Measurements from ENCODE around the gene SEMA3F.
A peak's percentile ranks its signal among the peaks of the same experiment; 100 is the strongest.

The SEMA3F gene

DNA sequence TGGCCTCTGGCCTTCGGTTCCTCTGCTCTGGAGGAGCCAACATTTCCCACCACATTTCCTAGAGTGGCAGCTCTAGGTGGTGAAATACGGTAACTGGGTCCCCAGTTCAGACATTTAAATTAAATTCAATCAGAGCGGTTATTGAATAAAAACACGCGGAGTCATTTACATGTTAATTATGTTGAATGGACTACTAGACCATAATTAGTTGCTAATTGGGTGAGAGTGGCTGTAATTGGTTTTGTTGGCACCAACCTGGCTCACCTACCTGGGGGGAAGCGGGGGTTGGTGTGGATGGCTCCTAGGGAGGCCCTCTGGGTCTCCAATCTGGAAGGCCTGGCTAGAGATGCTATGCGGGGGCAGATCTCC is 12.7 kb downstream of the SEMA3F start:
- no peak for DNase-seq (ENCODE audit: low read depth, low spot score)
- peak overlapping the region; percentile 94 for H3K27ac ChIP-seq

DNA sequence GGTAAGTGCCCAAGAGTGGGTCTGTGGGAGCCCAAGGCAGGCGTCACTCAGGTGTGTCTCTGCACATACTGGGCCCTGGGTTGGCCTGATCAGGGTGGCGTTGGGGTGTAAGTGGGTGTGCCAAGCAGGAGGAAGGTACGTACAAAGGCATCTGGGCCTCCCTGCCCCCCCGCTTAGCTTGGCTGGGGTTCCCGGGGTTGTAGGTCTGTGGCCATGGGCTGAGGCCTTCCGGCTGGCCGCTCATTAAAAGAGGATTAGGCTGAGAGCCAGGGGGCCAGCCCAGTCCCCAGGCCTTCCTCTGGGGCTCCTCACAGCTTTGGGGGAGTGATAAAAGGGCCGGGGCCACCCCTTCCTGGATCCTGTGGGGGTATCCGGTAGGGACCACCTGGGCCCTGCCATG is 13.3 kb downstream of the SEMA3F start:
- DNase-seq (ENCODE audit: low read depth, low spot score) = no peak
- H3K27ac ChIP-seq = peak overlapping the region; percentile 94

DNA sequence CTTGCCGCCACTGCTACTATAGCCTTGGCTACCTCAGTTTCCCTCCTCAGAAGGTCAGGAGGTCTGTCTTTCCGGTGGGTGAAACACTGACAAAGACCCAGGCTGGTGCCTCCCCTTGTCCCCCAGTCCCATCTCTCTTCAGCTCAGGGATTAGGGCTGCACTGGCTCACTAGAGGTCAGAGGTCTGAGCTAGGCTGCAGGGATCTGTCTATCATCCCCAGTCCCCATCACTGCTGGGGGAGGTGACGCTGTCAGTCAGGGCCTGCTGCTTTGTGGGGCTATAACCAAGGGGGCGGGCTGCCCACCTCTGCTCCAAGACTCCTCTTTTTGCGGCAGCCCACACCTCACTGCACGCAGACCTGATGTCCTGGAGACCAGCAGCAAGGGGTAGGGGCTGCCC is 13.7 kb downstream of the SEMA3F start:
- DNase-seq (ENCODE audit: low read depth, low spot score) = no peak
- peak overlapping the region; percentile 94 for H3K27ac ChIP-seq

DNA sequence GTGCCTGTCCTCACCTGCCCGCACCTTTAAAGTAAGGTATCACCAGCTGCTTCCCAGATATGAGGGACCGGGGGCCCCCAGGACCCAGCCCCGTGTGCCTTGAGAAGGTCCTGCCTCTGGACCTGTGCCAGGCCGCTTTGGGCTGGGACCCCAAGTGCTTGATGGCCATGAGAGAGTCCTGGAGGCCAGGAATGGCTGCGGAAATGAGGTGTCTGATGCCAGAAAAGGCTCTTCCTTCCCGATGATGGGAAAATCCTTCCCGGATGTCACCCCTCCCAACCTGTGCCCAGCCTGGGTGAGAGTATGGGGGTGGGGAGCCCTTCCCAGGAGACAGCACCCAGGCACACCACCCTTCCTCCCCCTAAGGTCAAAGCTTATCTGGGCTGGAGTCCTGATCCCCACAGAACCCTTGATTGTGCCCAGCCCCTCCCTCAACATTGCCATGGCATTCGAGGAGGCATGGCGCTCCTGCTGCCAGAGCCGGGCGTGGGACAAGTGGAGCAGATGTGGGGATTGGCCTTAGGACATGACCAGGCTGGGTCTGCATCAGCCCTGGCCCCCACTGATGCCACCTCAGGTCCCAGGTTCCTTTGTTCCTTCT is 14.2 kb downstream of the SEMA3F start:
- DNase-seq (ENCODE audit: low read depth, low spot score) = no peak
- H3K27ac ChIP-seq = peak overlapping the region; percentile 94

DNA sequence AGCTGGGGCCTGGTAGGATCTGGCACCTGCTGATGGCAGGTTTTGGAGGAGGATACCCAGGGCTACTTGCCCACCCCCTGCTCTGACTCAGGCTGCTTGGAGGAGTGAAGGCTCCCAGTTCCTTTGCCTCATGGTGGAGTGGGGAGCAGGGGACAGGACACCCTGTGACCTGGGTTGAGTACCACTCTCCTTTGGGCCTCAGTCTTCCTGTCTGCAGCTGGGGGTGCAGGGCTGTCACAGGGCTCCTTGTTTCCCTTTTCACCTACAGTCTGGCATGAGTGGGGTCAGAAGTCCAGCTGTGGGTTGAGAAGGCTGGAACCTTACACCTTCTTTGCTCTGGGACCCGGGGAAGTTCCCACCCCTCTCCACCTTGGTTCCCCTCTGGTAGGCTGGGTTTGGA is 14.7 kb downstream of the SEMA3F start:
- no peak for DNase-seq (ENCODE audit: low read depth, low spot score)
- peak overlapping the region; percentile 94 for H3K27ac ChIP-seq

DNA sequence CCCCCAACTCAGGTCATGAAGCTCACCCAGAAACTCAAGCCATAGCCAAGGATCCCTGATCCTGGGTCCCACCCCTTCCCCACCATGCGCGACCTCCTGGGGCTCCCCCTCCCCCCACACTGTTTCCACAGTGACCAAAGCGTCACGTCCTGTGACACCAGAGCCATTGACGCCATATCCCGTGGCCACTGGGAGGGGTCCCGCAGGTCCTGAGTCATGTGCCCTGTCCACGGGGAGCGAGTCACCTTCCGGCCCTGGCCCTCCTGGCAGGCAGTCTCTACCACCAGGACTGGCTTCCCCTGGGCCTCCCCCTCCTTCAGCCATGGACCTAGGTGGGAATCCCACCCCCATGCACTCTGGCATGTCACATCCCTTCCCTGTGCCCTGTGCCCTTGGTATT is 15.6 kb downstream of the SEMA3F start:
- no peak for DNase-seq (ENCODE audit: low read depth, low spot score)
- H3K27ac ChIP-seq = peak overlapping the region; percentile 94

DNA sequence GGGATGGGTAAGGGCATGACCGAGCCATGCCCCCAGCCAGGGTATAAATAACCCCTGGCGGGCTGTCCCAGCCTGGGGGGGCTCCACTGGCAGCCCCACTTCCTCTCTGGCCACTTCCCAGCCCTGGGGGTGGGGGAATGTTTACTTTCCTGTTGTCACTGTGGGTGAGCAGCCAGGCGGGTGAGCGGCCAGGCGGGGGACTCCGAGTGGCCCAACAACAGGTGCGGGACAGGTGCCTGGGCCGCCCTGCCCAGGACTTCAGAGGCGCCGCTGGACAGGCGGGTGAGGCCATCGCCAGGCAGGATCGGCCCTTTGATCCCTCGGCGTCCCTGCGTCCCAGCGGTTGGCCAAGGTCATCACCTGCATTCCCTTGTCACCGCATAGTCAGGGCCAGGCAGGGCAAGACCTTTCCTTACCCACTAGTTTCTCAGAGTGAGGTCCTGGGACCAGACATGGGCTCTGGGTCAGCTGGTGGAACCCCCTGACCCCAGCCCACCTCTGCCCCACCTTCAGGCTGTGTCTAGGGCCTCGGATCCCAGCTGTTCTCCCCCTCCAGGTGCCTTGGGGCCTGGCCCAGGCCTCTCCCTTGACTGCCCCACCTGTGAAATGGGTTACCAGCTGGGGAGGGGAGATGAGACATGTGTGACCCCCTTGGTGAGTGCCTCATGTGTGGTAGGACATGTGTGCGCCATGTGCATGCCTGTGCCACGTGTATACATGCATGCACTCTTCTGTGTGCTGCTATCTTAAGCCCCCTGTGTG is 16.6 kb downstream of the SEMA3F start:
- no peak for DNase-seq (ENCODE audit: low read depth, low spot score)
- peak overlapping the region; percentile 94 for H3K27ac ChIP-seq

DNA sequence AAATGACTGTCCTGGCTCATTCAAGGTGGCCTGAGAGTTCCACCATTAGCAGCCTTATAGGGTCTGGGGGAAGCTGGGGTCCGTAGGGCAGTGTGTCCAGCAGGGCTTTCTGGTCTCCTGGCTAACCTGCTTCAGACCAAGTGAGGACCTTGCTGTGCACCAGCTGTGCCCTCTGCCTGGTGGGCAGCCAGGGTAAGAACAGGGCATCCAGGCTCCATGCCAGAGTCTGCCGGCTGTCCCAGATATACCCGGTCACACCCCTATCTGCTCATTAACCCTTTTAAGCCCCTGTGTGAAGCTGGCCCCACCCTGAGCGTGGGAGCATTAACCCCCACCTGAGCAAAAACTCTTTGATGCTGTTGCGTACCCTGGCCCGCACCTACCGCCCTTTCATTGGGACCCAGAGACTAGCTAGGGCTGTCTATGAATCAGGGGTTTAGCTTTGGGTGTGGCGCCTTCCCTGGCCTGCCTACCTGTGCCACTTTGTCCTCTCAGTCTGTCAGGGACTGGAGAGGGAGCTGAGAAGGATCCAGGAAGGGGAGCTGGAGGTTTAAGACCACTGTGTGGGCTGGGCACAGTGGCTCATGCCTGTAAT is 17.6 kb downstream of the SEMA3F start:
- DNase-seq (ENCODE audit: low read depth, low spot score) = no peak
- H3K27ac ChIP-seq = peak overlapping the region; percentile 94

DNA sequence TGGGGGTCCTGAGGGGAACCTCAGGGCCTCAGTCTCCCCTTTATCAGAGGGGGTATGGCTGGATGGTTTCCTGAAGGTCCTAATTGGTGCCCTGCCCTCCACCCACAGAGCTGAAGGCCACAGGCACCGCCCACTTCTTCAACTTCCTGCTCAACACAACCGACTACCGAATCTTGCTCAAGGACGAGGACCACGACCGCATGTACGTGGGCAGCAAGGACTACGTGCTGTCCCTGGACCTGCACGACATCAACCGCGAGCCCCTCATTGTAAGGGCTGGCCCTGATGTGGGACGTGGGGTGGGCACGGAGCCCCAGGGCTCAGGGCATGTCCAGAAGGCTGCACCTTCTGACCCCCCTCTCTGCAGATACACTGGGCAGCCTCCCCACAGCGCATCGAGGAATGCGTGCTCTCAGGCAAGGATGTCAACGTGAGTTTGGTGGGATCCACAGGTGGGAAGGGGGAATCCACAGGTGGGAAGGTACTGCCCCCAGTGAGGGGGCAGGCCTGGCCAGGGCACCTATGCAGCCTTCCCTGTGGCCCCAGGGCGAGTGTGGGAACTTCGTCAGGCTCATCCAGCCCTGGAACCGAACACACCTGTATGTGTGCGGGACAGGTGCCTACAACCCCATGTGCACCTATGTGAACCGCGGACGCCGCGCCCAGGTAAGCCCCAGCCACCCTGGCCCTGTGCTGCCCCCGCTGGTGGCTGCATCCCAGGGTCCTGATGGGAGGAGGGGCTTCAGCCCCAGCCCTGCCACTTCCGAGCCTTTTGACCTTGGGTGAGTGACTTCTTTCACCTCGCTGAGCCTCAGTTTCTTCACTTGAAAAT is 18.8 kb downstream of the SEMA3F start:
- peak overlapping the region; percentile 94 for H3K27ac ChIP-seq
- no peak for DNase-seq (ENCODE audit: low read depth, low spot score)

DNA sequence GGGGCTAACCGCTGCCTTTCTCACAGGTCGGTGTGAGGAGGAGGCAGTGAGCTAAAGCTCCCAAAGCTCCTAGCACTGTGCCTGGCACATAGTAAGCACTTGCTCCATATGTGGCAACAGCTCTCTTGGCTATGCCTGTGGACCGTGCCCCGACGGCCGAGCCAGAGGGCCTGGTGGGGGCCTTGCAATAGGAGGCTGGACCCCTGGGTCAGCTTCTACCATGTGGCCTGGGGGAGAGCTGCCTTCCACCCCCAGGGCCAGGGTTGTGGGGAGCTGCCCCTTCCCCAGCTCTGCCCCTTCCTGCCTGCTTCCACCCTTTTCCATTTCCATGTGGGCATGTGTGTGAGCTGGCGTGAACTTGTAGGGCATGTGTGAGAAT is 19.4 kb downstream of the SEMA3F start:
- H3K27ac ChIP-seq = no peak overlapping the region
- DNase-seq (ENCODE audit: low read depth, low spot score) = no peak

DNA sequence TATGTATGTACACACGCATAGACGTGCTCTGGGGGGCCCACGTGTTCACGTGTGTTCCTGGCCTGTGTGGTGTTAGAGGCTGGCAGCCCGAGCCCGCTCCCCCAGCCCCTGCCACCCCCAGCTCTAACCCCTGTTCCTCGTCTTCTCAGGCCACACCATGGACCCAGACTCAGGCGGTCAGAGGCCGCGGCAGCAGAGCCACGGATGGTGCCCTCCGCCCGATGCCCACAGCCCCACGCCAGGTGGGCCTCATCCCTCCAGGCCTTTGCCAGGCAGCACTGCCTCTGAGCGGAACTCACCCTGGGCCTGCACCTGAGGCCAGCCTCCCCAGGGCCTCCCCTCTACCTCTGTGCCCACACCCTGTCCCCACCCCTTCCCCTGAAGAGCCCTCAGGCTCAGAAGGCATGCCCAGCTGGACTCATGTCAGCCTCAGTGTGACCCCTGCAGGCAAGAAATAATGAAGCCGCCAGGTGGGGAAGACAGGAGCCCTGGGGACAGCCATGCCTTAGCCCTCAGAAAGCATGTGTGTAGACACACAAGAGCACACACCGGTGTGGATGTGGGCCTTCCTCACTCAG is 19.9 kb downstream of the SEMA3F start:
- DNase-seq (ENCODE audit: low read depth, low spot score) = no peak
- H3K27ac ChIP-seq = no peak overlapping the region

DNA sequence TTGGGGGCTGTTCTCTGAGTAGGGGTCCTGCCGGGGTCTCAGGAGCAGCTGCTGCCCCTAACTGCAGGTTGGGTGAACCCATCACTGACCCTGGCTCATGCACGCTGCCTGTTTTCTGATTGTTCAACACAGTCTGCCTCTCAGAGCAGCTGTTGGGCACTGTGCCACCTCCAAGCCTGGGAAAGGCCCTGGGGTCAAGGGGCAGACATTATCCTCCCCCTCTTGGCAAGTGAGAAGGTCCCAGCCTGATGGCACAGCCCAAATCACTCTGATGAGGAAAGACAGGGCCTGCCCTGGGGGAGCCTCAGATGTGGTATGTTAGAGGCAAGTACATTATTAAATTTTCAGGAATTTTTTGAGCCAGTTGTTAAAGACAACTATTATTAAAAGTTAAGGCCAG is 22.2 kb downstream of the SEMA3F start:
- DNase-seq (ENCODE audit: low read depth, low spot score) = no peak
- no peak overlapping the region for H3K27ac ChIP-seq

DNA sequence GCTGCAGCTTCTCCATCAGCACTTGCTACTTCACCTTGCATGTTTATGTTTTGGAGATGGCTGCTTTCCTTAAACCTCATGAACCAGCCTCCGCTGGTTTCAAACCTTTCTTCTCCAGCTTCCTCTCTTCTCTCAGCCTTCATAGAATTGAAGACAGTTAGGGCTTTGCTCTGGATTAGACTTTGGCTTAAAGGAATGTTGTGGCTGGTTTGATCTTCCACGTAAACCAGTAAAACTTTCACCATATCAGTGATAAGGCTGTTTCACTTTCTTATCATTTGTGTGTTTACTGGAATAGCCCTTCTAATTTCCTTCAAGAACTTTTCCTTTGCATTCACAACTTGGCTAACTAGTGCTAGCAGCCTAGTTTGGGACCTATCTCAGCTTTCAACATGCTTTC is 24.6 kb downstream of the SEMA3F start:
- no peak overlapping the region for H3K27ac ChIP-seq
- DNase-seq (ENCODE audit: low read depth, low spot score) = no peak

DNA sequence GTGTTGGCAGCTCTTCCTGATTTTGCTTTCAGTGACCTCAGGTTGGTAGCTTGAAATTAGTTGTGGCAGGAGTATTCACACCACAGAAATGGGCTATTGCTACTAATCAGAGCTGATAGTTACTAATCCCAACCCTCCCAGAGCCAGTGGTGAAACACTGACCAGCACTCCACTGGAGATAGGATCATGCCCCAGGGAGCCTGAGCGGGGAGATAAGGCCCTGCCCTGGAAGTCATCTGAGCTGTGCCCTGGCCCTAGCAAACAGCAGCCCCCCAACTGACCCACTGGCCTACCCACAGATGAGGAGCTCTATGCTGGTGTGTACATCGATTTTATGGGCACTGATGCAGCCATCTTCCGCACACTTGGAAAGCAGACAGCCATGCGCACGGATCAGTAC is 26.9 kb downstream of the SEMA3F start:
- H3K27ac ChIP-seq = no peak overlapping the region
- DNase-seq (ENCODE audit: low read depth, low spot score) = no peak

DNA sequence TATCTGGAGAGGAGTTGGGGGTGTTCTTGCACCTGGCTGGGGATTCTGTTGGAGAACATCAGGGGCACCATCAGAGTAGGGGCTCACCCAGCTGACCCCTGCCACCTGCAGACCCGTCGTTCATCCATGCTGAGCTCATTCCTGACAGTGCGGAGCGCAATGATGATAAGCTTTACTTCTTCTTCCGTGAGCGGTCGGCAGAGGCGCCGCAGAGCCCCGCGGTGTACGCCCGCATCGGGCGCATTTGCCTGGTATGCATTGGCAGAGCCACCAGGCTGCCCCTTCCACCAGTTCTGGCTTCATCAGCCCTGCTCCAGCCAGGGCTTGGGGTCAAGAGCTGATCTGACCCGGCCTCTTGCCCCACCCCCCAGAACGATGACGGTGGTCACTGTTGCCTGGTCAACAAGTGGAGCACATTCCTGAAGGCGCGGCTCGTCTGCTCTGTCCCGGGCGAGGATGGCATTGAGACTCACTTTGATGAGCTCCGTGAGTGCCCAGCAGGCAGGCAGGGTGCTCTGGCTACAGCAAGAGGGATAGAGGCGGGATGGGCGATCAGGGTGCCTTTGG is 27.5 kb downstream of the SEMA3F start:
- DNase-seq (ENCODE audit: low read depth, low spot score) = no peak
- no peak overlapping the region for H3K27ac ChIP-seq

DNA sequence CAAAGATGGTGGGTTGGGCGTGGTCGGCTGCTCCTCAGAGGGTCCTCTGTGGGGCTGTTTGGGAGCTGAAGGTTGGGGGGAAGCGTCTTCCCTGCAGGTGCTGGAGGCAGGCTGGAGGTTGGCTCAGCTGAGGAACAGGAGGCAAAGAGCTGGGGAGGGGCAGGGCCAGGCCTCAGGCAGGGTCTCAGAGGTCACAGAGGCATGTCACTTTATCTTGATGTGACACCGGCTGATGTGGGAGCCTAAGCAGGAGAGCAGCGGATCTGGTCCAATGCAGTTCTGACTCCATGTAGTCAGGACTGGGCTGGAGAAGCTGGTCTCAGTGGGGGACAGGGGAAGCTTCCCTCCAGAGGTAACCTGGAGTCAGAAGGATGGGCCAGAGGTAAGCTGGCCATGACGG is 28.6 kb downstream of the SEMA3F start:
- no peak overlapping the region for H3K27ac ChIP-seq
- no peak for DNase-seq (ENCODE audit: low read depth, low spot score)

DNA sequence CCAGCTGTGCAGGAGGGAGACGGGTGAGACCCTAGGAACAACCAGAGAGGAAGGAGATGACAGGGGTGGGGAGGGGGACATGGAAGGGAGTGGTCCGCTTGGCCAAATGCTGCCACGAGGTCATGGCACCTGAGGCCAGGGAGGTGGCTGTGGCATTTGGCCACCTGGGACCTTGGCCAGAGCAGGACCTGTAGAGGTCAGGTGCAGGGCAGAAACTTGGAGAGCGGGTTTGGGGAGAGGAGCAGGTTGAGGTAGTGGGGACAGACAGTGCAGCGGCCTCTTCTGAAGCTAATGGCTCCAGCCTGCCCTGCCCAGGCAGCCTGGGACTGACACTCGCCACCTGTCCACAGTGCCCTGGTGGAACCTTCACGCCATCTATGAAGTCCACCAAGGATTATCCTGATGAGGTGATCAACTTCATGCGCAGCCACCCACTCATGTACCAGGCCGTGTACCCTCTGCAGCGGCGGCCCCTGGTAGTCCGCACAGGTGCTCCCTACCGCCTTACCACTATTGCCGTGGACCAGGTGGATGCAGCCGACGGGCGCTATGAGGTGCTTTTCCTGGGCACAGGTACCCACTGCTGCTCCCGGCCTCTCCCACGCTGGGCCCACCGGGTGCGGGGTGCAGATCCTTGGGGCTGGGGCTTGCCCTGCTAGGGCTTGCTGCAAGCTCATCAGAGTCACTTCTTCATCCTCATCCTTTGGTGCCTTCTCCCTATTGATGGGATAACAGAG is 29.3 kb downstream of the SEMA3F start:
- no peak for DNase-seq (ENCODE audit: low read depth, low spot score)
- H3K27ac ChIP-seq = no peak overlapping the region

DNA sequence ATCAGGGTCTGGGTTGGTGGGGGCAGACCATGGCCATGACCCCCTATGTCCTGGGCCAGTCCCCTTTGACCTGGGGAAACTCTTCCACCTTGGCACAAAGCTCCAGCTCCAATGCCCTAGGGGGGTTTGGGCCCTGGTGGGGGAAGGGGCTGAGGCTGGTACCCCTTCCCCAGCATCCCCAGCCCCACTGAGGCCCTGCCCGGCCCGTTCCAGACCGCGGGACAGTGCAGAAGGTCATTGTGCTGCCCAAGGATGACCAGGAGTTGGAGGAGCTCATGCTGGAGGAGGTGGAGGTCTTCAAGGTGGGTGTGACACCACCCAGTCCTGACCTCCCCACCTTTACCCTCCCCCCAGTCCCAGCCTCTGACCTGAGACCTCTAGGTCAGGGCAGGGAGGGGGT is 30.1 kb downstream of the SEMA3F start:
- no peak for DNase-seq (ENCODE audit: low read depth, low spot score)
- no peak overlapping the region for H3K27ac ChIP-seq

DNA sequence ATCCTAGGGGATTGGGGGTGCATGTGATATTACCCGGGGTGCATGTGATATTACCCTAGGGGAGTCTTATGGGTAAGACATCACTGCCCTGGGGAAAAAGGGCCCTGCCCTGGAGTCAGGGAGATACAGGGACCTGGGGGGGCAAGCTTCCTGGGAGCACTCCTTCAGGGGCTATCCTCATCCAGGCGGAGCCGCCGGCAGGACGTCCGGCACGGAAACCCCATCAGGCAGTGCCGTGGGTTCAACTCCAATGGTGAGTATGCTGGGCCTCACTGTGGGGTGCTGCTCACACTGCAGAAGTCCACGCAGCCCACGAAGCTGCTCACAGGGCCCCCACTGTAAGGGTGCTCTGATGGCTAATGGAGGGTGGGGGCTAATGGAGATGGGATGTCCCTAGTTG is 31.0 kb downstream of the SEMA3F start:
- DNase-seq (ENCODE audit: low read depth, low spot score) = no peak
- H3K27ac ChIP-seq = no peak overlapping the region

DNA sequence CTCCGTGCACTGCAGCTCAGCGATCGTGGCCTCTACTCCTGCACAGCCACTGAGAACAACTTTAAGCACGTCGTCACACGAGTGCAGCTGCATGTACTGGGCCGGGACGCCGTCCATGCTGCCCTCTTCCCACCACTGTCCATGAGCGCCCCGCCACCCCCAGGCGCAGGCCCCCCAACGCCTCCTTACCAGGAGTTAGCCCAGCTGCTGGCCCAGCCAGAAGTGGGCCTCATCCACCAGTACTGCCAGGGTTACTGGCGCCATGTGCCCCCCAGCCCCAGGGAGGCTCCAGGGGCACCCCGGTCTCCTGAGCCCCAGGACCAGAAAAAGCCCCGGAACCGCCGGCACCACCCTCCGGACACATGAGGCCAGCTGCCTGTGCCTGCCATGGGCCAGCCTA is 32.6 kb downstream of the SEMA3F start:
- DNase-seq (ENCODE audit: low read depth, low spot score) = no peak
- no peak overlapping the region for H3K27ac ChIP-seq
